Measurements from ENCODE around the gene UBE2L5.

DNA sequence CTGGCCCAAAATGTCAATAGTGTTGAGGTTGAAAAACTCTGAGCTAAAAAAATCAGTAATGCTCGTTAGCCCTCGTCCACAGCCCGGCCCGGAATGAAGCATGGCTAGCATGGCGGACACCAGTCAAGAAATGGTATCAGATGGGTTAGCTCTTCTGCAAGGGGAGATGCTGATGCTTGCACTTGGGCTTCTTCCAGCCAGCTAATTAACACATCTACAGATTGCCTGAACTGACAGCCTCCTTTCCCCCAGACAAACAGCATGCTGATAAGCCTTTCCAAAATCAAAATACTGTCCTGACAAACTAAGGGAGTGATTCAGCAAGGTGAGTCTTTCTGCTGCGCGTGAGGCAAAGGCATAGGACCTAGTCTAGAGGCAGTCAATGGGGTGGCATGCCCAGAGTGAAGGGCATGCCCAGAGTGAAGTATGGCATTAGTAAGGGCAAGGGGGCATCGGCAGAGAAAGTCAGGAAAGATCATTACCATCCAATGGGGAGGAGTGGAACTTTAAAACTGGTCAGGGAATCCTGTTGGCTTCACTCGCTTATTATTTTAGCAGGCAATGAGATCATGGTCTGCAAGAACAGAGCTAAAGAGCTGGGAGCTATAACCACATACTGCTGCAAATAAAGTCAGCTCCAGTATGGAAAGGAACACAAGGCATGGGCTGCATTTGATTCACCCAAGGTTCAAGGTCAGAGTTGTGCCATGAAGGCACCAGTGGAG, 30.2 kb upstream of the UBE2L5 start:
- TF ChIP-seq, protein P1, sequence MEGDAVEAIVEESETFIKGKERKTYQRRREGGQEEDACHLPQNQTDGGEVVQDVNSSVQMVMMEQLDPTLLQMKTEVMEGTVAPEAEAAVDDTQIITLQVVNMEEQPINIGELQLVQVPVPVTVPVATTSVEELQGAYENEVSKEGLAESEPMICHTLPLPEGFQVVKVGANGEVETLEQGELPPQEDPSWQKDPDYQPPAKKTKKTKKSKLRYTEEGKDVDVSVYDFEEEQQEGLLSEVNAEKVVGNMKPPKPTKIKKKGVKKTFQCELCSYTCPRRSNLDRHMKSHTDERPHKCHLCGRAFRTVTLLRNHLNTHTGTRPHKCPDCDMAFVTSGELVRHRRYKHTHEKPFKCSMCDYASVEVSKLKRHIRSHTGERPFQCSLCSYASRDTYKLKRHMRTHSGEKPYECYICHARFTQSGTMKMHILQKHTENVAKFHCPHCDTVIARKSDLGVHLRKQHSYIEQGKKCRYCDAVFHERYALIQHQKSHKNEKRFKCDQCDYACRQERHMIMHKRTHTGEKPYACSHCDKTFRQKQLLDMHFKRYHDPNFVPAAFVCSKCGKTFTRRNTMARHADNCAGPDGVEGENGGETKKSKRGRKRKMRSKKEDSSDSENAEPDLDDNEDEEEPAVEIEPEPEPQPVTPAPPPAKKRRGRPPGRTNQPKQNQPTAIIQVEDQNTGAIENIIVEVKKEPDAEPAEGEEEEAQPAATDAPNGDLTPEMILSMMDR (conservative IDR thresholded peaks at IDR 0.05) = no peak
- no peak for TF ChIP-seq ZFX (IDR thresholded peaks at IDR 0.05)
